ENCODE data around the gene ERCC5. TPM values are rescaled to one million over a fixed set of nuclear protein-coding genes. Genes with fewer than 3 reads are reported as not detected.

Gene ERCC5
- total and polyA plus RNA-seq, 9 of the 15 experiments (the other 6 are each of a cell fraction or from before 2014, with no cell fraction given): 7.4 to 43.1 (median 33.9) TPM

- no peak overlapping the region for H3K27ac ChIP-seq (ENCODE audit: extremely low read depth, low read depth, low read length)
- in situ Hi-C loops (cut with MboI) (no loop called here), intact Hi-C loops (cut with micrococcal nuclease) (no loop called here)
- no peaks in the 10 kb centered on the region for H3K9me3 ChIP-seq (replicated peaks; ENCODE audit: control insufficient read depth, insufficient read depth, low read depth, low read length)
- H3K27me3 ChIP-seq (ENCODE audit: control insufficient read depth in 2 of 2, insufficient read depth in 2 of 2, low read length in 2 of 2): no peaks in the 10 kb centered on the region
- no TSS peak for BruUV-seq (replicated peaks)
- H3K4me3 ChIP-seq: no peak overlapping the region
- no peaks in the 10 kb centered on the region for H4K20me1 ChIP-seq (replicated peaks; ENCODE audit: control insufficient read depth, insufficient read depth, low read length)
- H2AFZ ChIP-seq (ENCODE audit: low read depth, low read length): no peak overlapping the region
- DNase-seq (ENCODE audit: extremely low read depth in 1 of 4, low spot score in 3 of 4) (no peak), FAIRE-seq (no peak), ATAC-seq (no peak)
- H3K4me2 ChIP-seq (ENCODE audit: insufficient read depth, low read length): no peak overlapping the region
- ChIA-PET POLR2A (no interaction called here), CTCF (ENCODE audit: low intra/inter-chr PET ratio) (no interaction called here)
- no peaks in the 10 kb centered on the region for H3K4me1 ChIP-seq (replicated peaks in 1 of 2; ENCODE audit: control insufficient read depth in 2 of 2, insufficient read depth in 2 of 2, low read length in 2 of 2)
- H3K79me2 ChIP-seq (ENCODE audit: control insufficient read depth, insufficient read depth, low read length): no peaks in the 10 kb centered on the region
- 45% methylated on average over 2 of the region's 4 CpGs for WGBS (ENCODE audit: insufficient coverage, low coverage, missing lambda C conversion rate)
- TF ChIP-seq CCAR2 (IDR thresholded peaks at IDR 0.05; ENCODE audit: low read depth, low read length) (no peak), ZNF79 (CRISPR knock-in tag; IDR thresholded peaks at IDR 0.05; ENCODE audit: low read depth) (no peak), ZNF740 (CRISPR knock-in tag; IDR thresholded peaks at IDR 0.05) (no peak), ZNF740 (tag; IDR thresholded peaks at IDR 0.05) (no peak), XRCC5 (IDR thresholded peaks at IDR 0.05; ENCODE audit: low read depth, low read length) (no peak), C11orf30 (IDR thresholded peaks at IDR 0.05; ENCODE audit: low read depth) (no peak), MAFF (IDR thresholded peaks at IDR 0.05; ENCODE audit: low read length) (no peak), MCM3 (IDR thresholded peaks at IDR 0.05) (no peak), ZNF217 (CRISPR knock-in tag; IDR thresholded peaks at IDR 0.05) (no peak), TRIM24 (IDR thresholded peaks at IDR 0.05) (no peak), NCOA2 (IDR thresholded peaks at IDR 0.05; ENCODE audit: partially characterized antibody in 2 of 2) (no peak), FOXP1 (CRISPR knock-in tag; IDR thresholded peaks at IDR 0.05) (no peak), ELF1 (tag; IDR thresholded peaks at IDR 0.05) (no peak)
- peaks cover 27% of the 10 kb centered on the region; the same call in 1 of the 3 replicates for H3K36me3 ChIP-seq (ENCODE audit: control insufficient read depth, insufficient read depth, low read length)
- no peak overlapping the region for H3K9ac ChIP-seq (ENCODE audit: insufficient read depth in 1 of 2, low read depth in 2 of 2, low read length in 2 of 2)
- H3K9me1 ChIP-seq (ENCODE audit: control insufficient read depth, insufficient read depth, low read length): no peaks in the 10 kb centered on the region
Measured at GRCh38 chr13:102838982-102839381, 6.8 kb upstream of the ERCC5 start.

Data from K562 (cell line).